Activated CD4-positive, alpha-beta memory T cell treated with anti-CD3 and anti-CD28 coated beads, Interleukin-2, amount 10 ng/mL, durations not matched to agents 7 days and 5 days (primary cell): ENCODE data around the gene PRRT4. TPM values are rescaled to one million over a fixed set of nuclear protein-coding genes. Genes with fewer than 3 reads are reported as not detected.

Experiments
- CTCF ChIA-PET: fragments of 350-600 bp; sonication (Branson Sonifier 250); formaldehyde crosslinking; loops from one replicate; lab custom pipeline; 2021; ENCODE audit warnings: antibody characterized with exemption, inconsistent platforms; lab: Charles Lee
- POLR2A ChIA-PET: fragments of 350-600 bp; sonication (Branson Sonifier 250); formaldehyde crosslinking; loops from one replicate; lab custom pipeline; 2021; ENCODE audit warnings: antibody characterized with exemption; lab: Charles Lee
- DNase-seq: peaks from one replicate; pipeline ENCODE4 v3.0.0-alpha.2; 2020
- H3K27ac Mint-ChIP-seq: one replicate; pipeline ENCODE4 v1.8.0; 2021; ENCODE audit warnings: mild to moderate bottlenecking, mixed read lengths
- H3K27me3 Mint-ChIP-seq: one replicate; pipeline ENCODE4 v1.8.0; 2021; ENCODE audit warnings: mixed read lengths
- H3K36me3 Mint-ChIP-seq: one replicate; pipeline ENCODE4 v1.8.0; 2021; ENCODE audit warnings: low read depth, mixed read lengths
- H3K4me1 Mint-ChIP-seq: one replicate; pipeline ENCODE4 v1.8.0; 2021; ENCODE audit warnings: mixed read lengths
- H3K4me3 Mint-ChIP-seq: one replicate; pipeline ENCODE4 v1.8.0; 2021; ENCODE audit warnings: mild to moderate bottlenecking, mixed read lengths
- H3K9me3 Mint-ChIP-seq: one replicate; pipeline ENCODE4 v1.8.0; 2021; ENCODE audit warnings: mixed read lengths
- total RNA-seq, 2 experiments: library from RNA; stranded (reverse); gene quantifications; one replicate each; pipeline ENCODE4 v1.2.3, GENCODE V29; 2021

PRRT4 gene
- total RNA-seq = not detected

GRCh38 chr7:128361411-128362379 lies at the start of gene PRRT4:
Gene PRRT4, minus strand, starts transcription at chr7:128361690.
- peaks cover 18% of the 10 kb centered on the region for H3K4me1 Mint-ChIP-seq
- DNase-seq = peak; percentile 33
- peaks cover 75% of the 10 kb centered on the region for H3K27me3 Mint-ChIP-seq
- ChIA-PET CTCF (interaction anchor here (0.8 to 1.7 kb wide), 3 partner anchors 14 to 100 kb away, joined by 3 to 8 read pairs (median 4); no protein-coding TSS in a partner anchor), POLR2A (no interaction called here)
- H3K4me3 Mint-ChIP-seq = peak within 1 kb of the TSS; percentile 56
- no peak within 1 kb of the TSS for H3K27ac Mint-ChIP-seq
- H3K9me3 Mint-ChIP-seq = no peaks in the 10 kb centered on the region
- H3K36me3 Mint-ChIP-seq = no peaks in the 10 kb centered on the region

GRCh38 chr7:128410451-128410753 lies 48.9 kb upstream of the PRRT4 start:
- Mint-ChIP-seq H3K9me3 (no peaks in the 10 kb centered on the region), H3K4me1 (peaks cover 31% of the 10 kb centered on the region), H3K36me3 (no peaks in the 10 kb centered on the region), H3K27me3 (peaks cover 20% of the 10 kb centered on the region), H3K27ac (peak overlapping the region; percentile 80), H3K4me3 (peak overlapping the region; percentile 87)
- ChIA-PET CTCF (interaction anchor here (1.1 to 13.0 kb wide), 5 partner anchors 12 to 51 kb away, joined by 3 to 167 read pairs (median 5); no protein-coding TSS in a partner anchor), POLR2A (interaction anchor here (1.0 to 4.5 kb wide), 3 partner anchors 8 to 15 kb away, joined by 3 to 21 read pairs (median 16); no protein-coding TSS in a partner anchor)
- no peak for DNase-seq

- H3K36me3 Mint-ChIP-seq = peaks cover 2% of the 10 kb centered on the region
- peak within 1 kb of the TSS; percentile 80 for H3K27ac Mint-ChIP-seq
- CTCF ChIA-PET = interaction anchor here (1.1 to 13.0 kb wide), 8 partner anchors 12 to 51 kb away, joined by 3 to 167 read pairs (median 6); partner anchors contain the start of gene HILPDA
These were observed 48.3 kb upstream of the PRRT4 start, which contains the start of gene IMPDH1 for GRCh38 chr7:128409596-128410450. Gene IMPDH1, minus strand, starts transcription at chr7:128409982. Its CDS starts 81 bp downstream, at chr7:128409901.

GRCh38 chr7:128408709-128409595 lies 47.5 kb upstream of the PRRT4 start:
- CTCF ChIA-PET = interaction anchor here (1.2 to 13.0 kb wide), 7 partner anchors 9 to 66 kb away, joined by 6 to 167 read pairs (median 8); partner anchors contain the start of gene HILPDA

More at GRCh38 chr7:128409596-128410450, 48.3 kb upstream of the PRRT4 start, which contains the start of gene IMPDH1:
- Mint-ChIP-seq H3K4me3 (peak within 1 kb of the TSS; percentile 87), H3K9me3 (no peaks in the 10 kb centered on the region), H3K4me1 (peaks cover 33% of the 10 kb centered on the region), H3K27me3 (peaks cover 20% of the 10 kb centered on the region)
- POLR2A ChIA-PET = interaction anchor here (1.0 to 4.5 kb wide), 4 partner anchors 9 to 51 kb away, joined by 3 to 21 read pairs (median 10); no protein-coding TSS in a partner anchor
- DNase-seq = peak; percentile 88

DNA sequence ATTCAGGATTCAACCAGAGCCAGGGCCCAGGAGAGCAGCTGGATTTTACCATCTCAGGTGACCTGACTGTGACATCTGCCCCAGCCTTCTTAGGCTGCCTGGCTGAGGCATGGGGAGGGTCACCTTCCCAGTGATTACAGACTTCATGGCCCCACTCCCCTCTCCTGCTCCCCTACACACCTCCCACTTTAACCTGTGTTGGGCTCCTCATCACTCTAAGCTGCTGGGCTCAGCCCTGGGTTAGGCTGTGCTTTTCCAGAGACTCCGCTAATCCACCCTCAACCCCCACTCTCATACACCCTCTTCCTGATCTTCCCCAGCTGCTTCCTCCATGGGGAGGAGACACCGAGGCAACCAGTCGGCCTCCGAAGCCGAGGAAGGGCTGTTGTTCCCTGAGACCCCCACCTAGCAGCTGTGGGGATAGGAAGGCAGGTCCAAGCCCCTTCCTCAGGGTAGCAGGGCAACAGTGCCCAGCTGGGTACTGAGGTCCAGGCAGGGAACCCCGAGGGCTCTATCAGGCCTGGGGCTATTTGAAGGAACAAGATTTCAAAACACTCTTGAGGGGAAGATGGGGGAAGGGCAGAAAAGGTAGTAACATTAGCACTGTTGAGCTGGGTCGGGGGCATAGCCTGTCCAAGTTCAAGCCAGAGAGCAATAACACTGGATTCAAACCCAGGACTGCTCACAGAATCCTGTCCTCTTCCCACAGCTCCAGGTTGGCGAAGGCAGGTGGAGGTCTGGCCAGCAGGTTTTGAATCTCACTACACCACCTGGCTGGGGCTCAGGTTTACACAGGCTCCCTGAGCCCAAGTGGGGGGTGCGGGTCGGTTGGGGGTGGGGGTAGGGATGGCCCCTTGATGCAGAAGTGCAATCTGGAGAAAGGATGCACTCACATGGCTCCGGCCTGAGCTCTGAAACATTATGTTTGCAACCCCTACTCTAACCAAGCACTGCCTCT lies 46.5 kb upstream of the PRRT4 start:
- Mint-ChIP-seq H3K27me3 (peaks cover 9% of the 10 kb centered on the region), H3K36me3 (peaks cover 12% of the 10 kb centered on the region), H3K4me1 (peaks cover 50% of the 10 kb centered on the region), H3K9me3 (no peaks in the 10 kb centered on the region), H3K4me3 (peak overlapping the region; percentile 87), H3K27ac (no peak overlapping the region)
- POLR2A ChIA-PET = interaction anchor here (0.7 to 4.5 kb wide), 7 partner anchors 10 to 52 kb away, joined by 3 to 21 read pairs (median 5); partner anchors contain the start of gene HILPDA
- CTCF ChIA-PET = interaction anchor here (1.2 to 13.0 kb wide), 7 partner anchors 8 to 67 kb away, joined by 6 to 167 read pairs (median 8); partner anchors contain the start of gene HILPDA
- no peak for DNase-seq

More at GRCh38 chr7:128408709-128409595, 47.5 kb upstream of the PRRT4 start:
- no peaks in the 10 kb centered on the region for H3K9me3 Mint-ChIP-seq
- peak overlapping the region; percentile 87 for H3K4me3 Mint-ChIP-seq
- H3K27ac Mint-ChIP-seq = peak overlapping the region; percentile 70
- peaks cover 8% of the 10 kb centered on the region for H3K36me3 Mint-ChIP-seq
- POLR2A ChIA-PET = interaction anchor here (0.7 to 4.5 kb wide), 7 partner anchors 9 to 52 kb away, joined by 3 to 21 read pairs (median 3); partner anchors contain the start of gene HILPDA
- H3K27me3 Mint-ChIP-seq = peaks cover 17% of the 10 kb centered on the region
- no peak for DNase-seq
- H3K4me1 Mint-ChIP-seq = peaks cover 42% of the 10 kb centered on the region

- no peak overlapping the region for H3K27ac Mint-ChIP-seq
- ChIA-PET POLR2A (interaction anchor here (0.7 to 4.5 kb wide), 4 partner anchors 11 to 51 kb away, joined by 3 to 16 read pairs (median 4); partner anchors contain the start of gene HILPDA), CTCF (interaction anchor here (1.2 to 13.0 kb wide), 4 partner anchors 10 to 67 kb away, joined by 6 to 167 read pairs (median 15); no protein-coding TSS in a partner anchor)
- no peak for DNase-seq
- peaks cover 9% of the 10 kb centered on the region for H3K27me3 Mint-ChIP-seq
- peaks cover 15% of the 10 kb centered on the region for H3K36me3 Mint-ChIP-seq
- H3K9me3 Mint-ChIP-seq = no peaks in the 10 kb centered on the region
- H3K4me3 Mint-ChIP-seq = no peak overlapping the region
- H3K4me1 Mint-ChIP-seq = peaks cover 54% of the 10 kb centered on the region
These were observed 45.7 kb upstream of the PRRT4 start for GRCh38 chr7:128407233-128407589.

- Mint-ChIP-seq H3K27ac (peak overlapping the region; percentile 14), H3K27me3 (peaks cover 5% of the 10 kb centered on the region), H3K4me1 (peaks cover 54% of the 10 kb centered on the region), H3K9me3 (no peaks in the 10 kb centered on the region), H3K36me3 (peaks cover 16% of the 10 kb centered on the region), H3K4me3 (peak overlapping the region; percentile 72)
- DNase-seq = no peak
- CTCF ChIA-PET = interaction anchor here (1.0 to 13.0 kb wide), 4 partner anchors 9 to 19 kb away, joined by 3 to 167 read pairs (median 15); no protein-coding TSS in a partner anchor
- POLR2A ChIA-PET = interaction anchor here (0.7 to 4.5 kb wide), 4 partner anchors 12 to 51 kb away, joined by 3 to 16 read pairs (median 4); partner anchors contain the start of gene HILPDA
These were observed 45.1 kb upstream of the PRRT4 start for GRCh38 chr7:128406314-128407232.

- Mint-ChIP-seq H3K36me3 (peaks cover 23% of the 10 kb centered on the region), H3K4me1 (peaks cover 53% of the 10 kb centered on the region), H3K9me3 (no peaks in the 10 kb centered on the region), H3K27ac (no peak overlapping the region), H3K4me3 (peak overlapping the region; percentile 83), H3K27me3 (peaks cover 3% of the 10 kb centered on the region)
- POLR2A ChIA-PET = interaction anchor here (1.1 to 2.0 kb wide), 3 partner anchors 9 to 63 kb away, joined by 4 to 7 read pairs (median 5); no protein-coding TSS in a partner anchor
- CTCF ChIA-PET = interaction anchor here (1.0 to 10.7 kb wide), 3 partner anchors 13 to 55 kb away, joined by 3 to 148 read pairs (median 5); no protein-coding TSS in a partner anchor
- DNase-seq = peak; percentile 58
These were observed 44.2 kb upstream of the PRRT4 start for GRCh38 chr7:128405471-128406313.
